K562 (cell line): Measurements from ENCODE around the gene MCM7. TPM values are rescaled to one million over a fixed set of nuclear protein-coding genes. Genes with fewer than 3 reads are reported as not detected.
A peak's percentile ranks its signal among the peaks of the same experiment; 100 is the strongest.

ENCODE experiments used
- CBFB ChIP-seq: sonication (generic); formaldehyde crosslinking; IDR thresholded peaks from 2 replicates; pipeline ENCODE4 v1.4.0; 2020; ENCODE audit warnings: mild to moderate bottlenecking, missing genetic modification reagents
- CHD2 ChIP-seq: IDR thresholded peaks from 2 replicates; pipeline ENCODE4 v1.6.1; 2011; ENCODE audit warnings: low read depth, low read length
- CXXC5 ChIP-seq: fragments of 250-450 bp; sonication (Bioruptor Pico); IDR thresholded peaks from 2 replicates; pipeline ENCODE4 v1.8.0; 2022; ENCODE audit warnings: inconsistent platforms, mild to moderate bottlenecking, moderate library complexity
- DMBX1 ChIP-seq: fragments of 250-450 bp; sonication (Bioruptor Pico); IDR thresholded peaks from 2 replicates; pipeline ENCODE4 v1.8.0; 2022; ENCODE audit warnings: inconsistent platforms, mild to moderate bottlenecking, moderate library complexity, borderline replicate concordance
- MAFK ChIP-seq: IDR thresholded peaks from 2 replicates; pipeline ENCODE4 v1.6.1; 2011; ENCODE audit warnings: low read length, improper control_type of control experiment
- MBD2 ChIP-seq: sonication (generic); IDR thresholded peaks from 2 replicates; pipeline ENCODE4 v1.6.1; 2016; ENCODE audit warnings: low read depth, borderline replicate concordance
- MCM5 ChIP-seq: fragments of 450-650 bp; IDR thresholded peaks from 2 replicates; pipeline ENCODE4 v1.6.1; 2016; ENCODE audit warnings: low read depth
- MYNN ChIP-seq, 2 experiments: sonication (generic); formaldehyde crosslinking in 1 of 2; IDR thresholded peaks; 2 replicates each; pipeline versions ENCODE4 v1.5.0 to v1.6.1; 2016 to 2020; ENCODE audit warnings: antibody characterized with exemption in 1 of 2, missing genetic modification reagents in 1 of 2
- NFE2L1 ChIP-seq: fragments of 450-650 bp; IDR thresholded peaks from 2 replicates; pipeline ENCODE4 v1.6.1; 2016; ENCODE audit warnings: missing genetic modification characterization, low read depth, mild to moderate bottlenecking, missing compliant biosample characterization, moderate library complexity, borderline replicate concordance
- NR3C1 ChIP-seq: sonication (generic); formaldehyde crosslinking; IDR thresholded peaks from 2 replicates; pipeline ENCODE4 v1.8.1; 2022; ENCODE audit warnings: missing genetic modification reagents
- RERE ChIP-seq: sonication (generic); formaldehyde crosslinking; IDR thresholded peaks from 2 replicates; pipeline ENCODE4 v1.8.0; 2023; ENCODE audit warnings: missing genetic modification reagents, mild to moderate bottlenecking, borderline replicate concordance
- SMAD1 ChIP-seq: fragments of 150-350 bp; IDR thresholded peaks from 2 replicates; pipeline ENCODE4 v1.6.1; 2014; ENCODE audit warnings: low read length, low read depth; ENCODE audit not compliant: partially characterized antibody
- TCF3 ChIP-seq: sonication (generic); formaldehyde crosslinking; IDR thresholded peaks from 2 replicates; pipeline ENCODE4 v1.4.0; 2020; ENCODE audit warnings: mild to moderate bottlenecking, missing genetic modification reagents
- TSC22D4 ChIP-seq: fragments of 450-650 bp; IDR thresholded peaks from 2 replicates; pipeline ENCODE4 v1.6.1; 2016; ENCODE audit warnings: missing genetic modification characterization, missing biosample characterization, control low read depth
- XRCC5 ChIP-seq: fragments of 200-400 bp; formaldehyde crosslinking; IDR thresholded peaks from 2 replicates; pipeline ENCODE4 v1.6.1; 2017; ENCODE audit warnings: low read depth, mild to moderate bottlenecking, low read length
- ZBTB49 ChIP-seq: sonication (generic); formaldehyde crosslinking; IDR thresholded peaks from 2 replicates; pipeline ENCODE4 v1.8.0; 2022; ENCODE audit warnings: missing genetic modification reagents, mild to moderate bottlenecking, borderline replicate concordance
- ZC3H11A ChIP-seq: IDR thresholded peaks from 2 replicates; pipeline ENCODE4 v1.6.1; 2012; ENCODE audit warnings: low read depth, low read length, improper control_type of control experiment
- ZNF408 ChIP-seq: fragments of 250-450 bp; sonication (Bioruptor Pico); IDR thresholded peaks from 2 replicates; pipeline ENCODE4 v1.4.0; 2020; ENCODE audit warnings: low read depth, mild to moderate bottlenecking, moderate library complexity
- polyA plus RNA-seq, 8 experiments: library from polyadenylated mRNA; depleted of rRNA in 4 of 8; stranded (reverse) in 5 of 8; unstranded in 3 of 8; fragments of >200 nt; fragmentation: Nextera tagmentation in 2 of 8; fragmentation: Illumina TruSeq in 1 of 8; extraction: Ambion mirVana in 2 of 8; extraction: Trizol in 1 of 8; gene quantifications; 2 replicates each; pipeline versions ENCODE4 v1.2.1 to v1.2.3, GENCODE V29; 2011 to 2014; ENCODE audit warnings: inconsistent platforms in 1 of 8, missing spikeins in 1 of 8
- total RNA-seq, 7 experiments: library from RNA; depleted of rRNA in 6 of 7; stranded (reverse); fragments of >200 nt in 6 of 7; fragmentation: Illumina TruSeq in 2 of 7; extraction: Trizol in 2 of 7; gene quantifications; 2 replicates each; pipeline versions ENCODE4 v1.2.1 to v1.2.3, GENCODE V29; 2011 to 2021; ENCODE audit warnings: low replicate concordance in 1 of 7
- TF ChIP-seq, protein P1 (sequence below): sonication (generic); formaldehyde crosslinking; IDR thresholded peaks from 2 replicates; pipeline ENCODE4 v1.8.1; 2023; ENCODE audit warnings: mild to moderate bottlenecking, missing genetic modification reagents

The MCM7 gene
- total and polyA plus RNA-seq, 9 of the 15 experiments (the other 6 are each of a cell fraction or from before 2014, with no cell fraction given), result 329 to 856 (median 437) TPM

GRCh38 chr7:100148559-100149328 lies 47.5 kb upstream of the MCM7 start, which contains the start of gene LAMTOR4 (continued):
- TF ChIP-seq RERE (CRISPR knock-in tag) (no peak), ZBTB49 (CRISPR knock-in tag) (no peak), MBD2 (peak; percentile 99), TSC22D4 (tag) (no peak), SMAD1 (peak; percentile 67), MCM5 (no peak), ZC3H11A (no peak), ZNF408 (CRISPR knock-in tag) (no peak), NR3C1 (CRISPR knock-in tag) (no peak), CHD2 (peak; percentile 90), DMBX1 (CRISPR knock-in tag) (no peak), CXXC5 (peak; percentile 83), NFE2L1 (tag) (no peak), XRCC5 (no peak), MAFK (no peak), CBFB (CRISPR knock-in tag) (peak; percentile 72), TCF3 (CRISPR knock-in tag) (0 out of 2 replicates have a peak, but pooled peaks have one; percentile 17), MYNN (IDR thresholded peaks at IDR 0.05) (no peak), MYNN (CRISPR knock-in tag; IDR thresholded peaks at IDR 0.05) (no peak)
- TF ChIP-seq, protein P1, sequence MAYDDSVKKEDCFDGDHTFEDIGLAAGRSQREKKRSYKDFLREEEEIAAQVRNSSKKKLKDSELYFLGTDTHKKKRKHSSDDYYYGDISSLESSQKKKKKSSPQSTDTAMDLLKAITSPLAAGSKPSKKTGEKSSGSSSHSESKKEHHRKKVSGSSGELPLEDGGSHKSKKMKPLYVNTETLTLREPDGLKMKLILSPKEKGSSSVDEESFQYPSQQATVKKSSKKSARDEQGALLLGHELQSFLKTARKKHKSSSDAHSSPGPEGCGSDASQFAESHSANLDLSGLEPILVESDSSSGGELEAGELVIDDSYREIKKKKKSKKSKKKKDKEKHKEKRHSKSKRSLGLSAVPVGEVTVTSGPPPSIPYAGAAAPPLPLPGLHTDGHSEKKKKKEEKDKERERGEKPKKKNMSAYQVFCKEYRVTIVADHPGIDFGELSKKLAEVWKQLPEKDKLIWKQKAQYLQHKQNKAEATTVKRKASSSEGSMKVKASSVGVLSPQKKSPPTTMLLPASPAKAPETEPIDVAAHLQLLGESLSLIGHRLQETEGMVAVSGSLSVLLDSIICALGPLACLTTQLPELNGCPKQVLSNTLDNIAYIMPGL (CRISPR knock-in tag), result no peak
